BLaER1 (cell line): ENCODE measurements around the gene CNKSR1.

Experiments used
- H3K27ac ChIP-seq: shearing (Covaris generic); formaldehyde crosslinking; 2 replicates; pipeline ENCODE4 v1.8.1; 2022
- H3K27me3 ChIP-seq: shearing (Covaris generic); formaldehyde crosslinking; 2 replicates; pipeline ENCODE4 v1.8.1; 2022
- H3K36me3 ChIP-seq: shearing (Covaris generic); formaldehyde crosslinking; 2 replicates; pipeline ENCODE4 v1.8.1; 2022
- H3K4me1 ChIP-seq: shearing (Covaris generic); formaldehyde crosslinking; 2 replicates; pipeline ENCODE4 v1.8.1; 2022
- H3K4me2 ChIP-seq: shearing (Covaris generic); formaldehyde crosslinking; 2 replicates; pipeline ENCODE4 v1.8.1; 2022
- H3K4me3 ChIP-seq: shearing (Covaris generic); formaldehyde crosslinking; 2 replicates; pipeline ENCODE4 v1.8.1; 2022
- H3K9ac ChIP-seq: shearing (Covaris generic); formaldehyde crosslinking; 2 replicates; pipeline ENCODE4 v1.8.1; 2022
- H3K9me3 ChIP-seq: shearing (Covaris generic); formaldehyde crosslinking; 2 replicates; pipeline ENCODE4 v1.8.1; 2022
- H4K20me1 ChIP-seq: shearing (Covaris generic); formaldehyde crosslinking; 2 replicates; pipeline ENCODE4 v1.8.1; 2022
- Cebpa-rat ChIP-seq: shearing (Covaris generic); IDR thresholded peaks from 2 replicates; pipeline ENCODE4 v1.8.1; 2022

CNKSR1 gene

DNA sequence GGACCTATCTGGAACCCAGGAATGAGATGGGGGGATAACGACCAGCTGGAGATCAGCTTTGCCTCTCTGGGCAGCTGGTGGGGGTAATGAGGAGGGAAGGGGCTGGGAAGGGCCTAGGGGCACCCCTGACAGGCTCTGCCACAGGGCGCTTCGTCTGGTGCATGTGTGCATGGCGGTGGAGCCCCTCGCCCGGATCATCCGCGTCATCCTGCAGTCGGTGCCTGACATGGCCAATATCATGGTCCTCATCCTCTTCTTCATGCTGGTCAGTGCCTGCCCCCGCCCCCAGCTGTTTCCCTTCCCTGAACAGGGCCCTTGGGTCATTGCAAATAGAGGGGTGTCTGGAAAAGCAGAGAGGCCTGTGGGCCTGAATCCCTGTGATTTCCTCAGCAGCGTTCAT, 20.5 kb downstream of the CNKSR1 start:
- H3K4me1 ChIP-seq = no peaks in the 10 kb centered on the region
- no peak overlapping the region for H3K27ac ChIP-seq
- no peaks in the 10 kb centered on the region for H3K36me3 ChIP-seq
- no peaks in the 10 kb centered on the region for H3K27me3 ChIP-seq
- H3K9ac ChIP-seq = no peak overlapping the region
- H3K9me3 ChIP-seq = no peaks in the 10 kb centered on the region
- no peak for TF ChIP-seq Cebpa-rat
- no peak overlapping the region for H3K4me3 ChIP-seq
- no peak overlapping the region for H3K4me2 ChIP-seq
- no peaks in the 10 kb centered on the region for H4K20me1 ChIP-seq

DNA sequence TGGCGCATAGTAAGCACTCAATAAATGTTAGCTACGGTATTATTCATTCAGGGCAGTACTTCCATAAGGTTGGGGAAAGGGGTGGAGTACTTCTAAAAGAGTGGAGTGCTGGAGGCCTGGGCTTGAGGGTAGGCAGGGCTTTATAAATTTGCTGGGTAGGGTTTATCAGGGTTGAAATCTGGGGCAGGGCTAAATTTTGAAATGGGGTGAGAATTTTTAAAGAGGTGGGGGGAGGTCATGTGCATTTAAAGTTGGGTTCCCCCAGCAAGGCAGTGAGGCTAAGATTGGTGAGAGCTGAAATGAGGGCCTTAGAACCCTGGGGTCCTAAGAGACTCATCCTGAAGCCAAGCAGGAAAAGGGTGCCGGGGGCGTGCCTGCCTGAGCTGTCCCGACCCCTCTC, 23.1 kb downstream of the CNKSR1 start:
- H3K4me3 ChIP-seq = no peak overlapping the region
- H3K4me1 ChIP-seq = peaks cover 12% of the 10 kb centered on the region
- no peaks in the 10 kb centered on the region for H3K36me3 ChIP-seq
- no peaks in the 10 kb centered on the region for H4K20me1 ChIP-seq
- H3K4me2 ChIP-seq = no peak overlapping the region
- no peak overlapping the region for H3K27ac ChIP-seq
- no peak for TF ChIP-seq Cebpa-rat
- no peak overlapping the region for H3K9ac ChIP-seq
- no peaks in the 10 kb centered on the region for H3K9me3 ChIP-seq
- H3K27me3 ChIP-seq = no peaks in the 10 kb centered on the region

DNA sequence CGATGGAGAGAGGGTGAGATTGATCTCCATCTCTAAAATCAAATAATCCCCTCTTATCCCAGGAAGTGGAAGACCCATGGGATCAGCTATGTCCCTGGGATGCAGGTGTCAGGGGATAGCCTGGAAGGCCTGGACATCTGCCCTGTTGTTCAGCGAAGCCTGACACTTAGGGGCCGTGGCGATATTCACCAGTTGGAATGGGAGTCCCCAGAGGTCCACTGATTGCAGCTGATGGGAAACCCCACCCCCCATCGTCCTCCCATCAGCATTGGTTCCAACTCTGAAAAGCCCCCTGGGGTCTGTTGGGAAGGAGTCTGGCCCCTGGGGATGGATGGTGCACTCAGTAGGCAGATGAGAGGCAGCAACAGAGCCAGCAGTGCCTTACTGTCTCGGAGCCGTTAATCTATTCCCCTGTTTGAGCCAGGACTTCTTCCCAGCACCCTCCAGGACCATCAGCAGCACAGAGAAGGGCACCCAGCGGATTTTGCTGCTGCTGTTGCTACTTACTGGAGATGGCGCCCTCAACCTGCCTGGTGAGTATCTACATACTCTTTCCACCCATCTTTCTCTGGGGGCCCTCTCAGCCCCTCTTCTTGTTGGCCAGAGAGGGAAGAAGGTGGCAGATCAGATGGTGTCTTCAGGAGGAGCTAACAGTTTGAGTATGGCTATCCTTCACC, 26.5 kb downstream of the CNKSR1 start:
- no peaks in the 10 kb centered on the region for H3K9me3 ChIP-seq
- no peak overlapping the region for H3K27ac ChIP-seq
- no peaks in the 10 kb centered on the region for H4K20me1 ChIP-seq
- no peak for TF ChIP-seq Cebpa-rat
- H3K27me3 ChIP-seq = no peaks in the 10 kb centered on the region
- no peaks in the 10 kb centered on the region for H3K36me3 ChIP-seq
- no peak overlapping the region for H3K4me3 ChIP-seq
- peak overlapping the region; percentile 55 for H3K4me2 ChIP-seq
- H3K9ac ChIP-seq = no peak overlapping the region
- H3K4me1 ChIP-seq = peaks cover 12% of the 10 kb centered on the region

DNA sequence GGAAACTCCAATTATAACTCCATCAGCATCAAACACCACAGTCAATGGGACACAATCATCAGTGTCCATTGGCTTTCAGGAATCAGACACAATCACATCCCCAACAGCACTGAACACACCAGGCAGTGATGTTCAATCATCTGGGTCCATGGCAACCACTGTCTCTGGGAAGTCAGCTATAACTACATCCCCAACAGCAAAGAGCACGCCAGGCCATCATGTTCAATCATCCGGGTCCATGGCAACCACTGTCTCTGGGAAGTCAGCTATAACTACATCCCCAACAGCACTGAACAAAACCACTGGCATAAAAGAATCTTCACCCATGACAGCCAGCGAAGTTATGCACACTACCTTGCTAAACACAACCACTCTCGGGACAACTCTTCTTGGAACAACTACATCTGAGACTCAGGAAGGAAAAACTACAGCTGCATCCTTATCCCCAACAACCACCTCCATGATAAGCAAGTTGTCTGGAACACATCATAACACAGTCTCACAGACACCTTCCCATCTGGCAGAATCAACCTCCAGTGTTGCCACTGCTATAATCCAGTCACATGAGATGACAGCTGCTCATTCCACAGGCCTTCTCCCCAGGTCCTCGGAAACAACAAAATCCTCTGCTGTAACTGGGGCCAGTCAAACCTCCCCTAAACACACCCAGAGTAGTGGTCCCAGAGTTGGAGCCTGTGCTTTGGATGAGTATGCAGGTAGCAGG, 33.0 kb downstream of the CNKSR1 start:
- H3K9ac ChIP-seq = no peak overlapping the region
- TF ChIP-seq Cebpa-rat = no peak
- 0 out of 2 replicates have a peak overlapping the region, but pooled peaks have one; percentile 2 for H3K4me2 ChIP-seq
- H3K27me3 ChIP-seq = no peaks in the 10 kb centered on the region
- H3K9me3 ChIP-seq = no peaks in the 10 kb centered on the region
- no peaks in the 10 kb centered on the region for H4K20me1 ChIP-seq
- no peak overlapping the region for H3K4me3 ChIP-seq
- no peaks in the 10 kb centered on the region for H3K36me3 ChIP-seq
- no peak overlapping the region for H3K27ac ChIP-seq
- peaks cover 8% of the 10 kb centered on the region for H3K4me1 ChIP-seq

DNA sequence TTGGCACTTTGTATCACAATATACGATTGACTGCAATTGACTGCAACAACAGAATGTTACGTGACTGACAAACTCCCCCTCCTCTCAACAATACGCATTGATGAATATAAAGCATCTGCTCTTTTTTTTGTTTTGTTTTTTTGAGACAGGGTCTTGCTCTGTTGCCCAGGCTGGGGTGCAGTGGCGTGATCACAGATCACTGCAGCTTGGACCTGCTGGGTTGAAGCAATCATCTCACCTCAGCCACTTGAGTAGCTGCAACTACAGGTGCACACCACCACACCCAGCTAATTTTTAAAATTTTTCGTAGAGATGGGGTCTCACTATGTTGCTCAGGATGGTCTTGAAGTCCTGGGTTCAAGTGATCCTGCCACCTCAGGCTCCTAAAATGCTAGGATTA, 35.4 kb downstream of the CNKSR1 start:
- no peak overlapping the region for H3K4me2 ChIP-seq
- H4K20me1 ChIP-seq = no peaks in the 10 kb centered on the region
- H3K27ac ChIP-seq = no peak overlapping the region
- H3K9me3 ChIP-seq = no peaks in the 10 kb centered on the region
- H3K9ac ChIP-seq = no peak overlapping the region
- TF ChIP-seq Cebpa-rat = no peak
- H3K27me3 ChIP-seq = no peaks in the 10 kb centered on the region
- no peaks in the 10 kb centered on the region for H3K36me3 ChIP-seq
- no peak overlapping the region for H3K4me3 ChIP-seq
- peaks cover 8% of the 10 kb centered on the region for H3K4me1 ChIP-seq

DNA sequence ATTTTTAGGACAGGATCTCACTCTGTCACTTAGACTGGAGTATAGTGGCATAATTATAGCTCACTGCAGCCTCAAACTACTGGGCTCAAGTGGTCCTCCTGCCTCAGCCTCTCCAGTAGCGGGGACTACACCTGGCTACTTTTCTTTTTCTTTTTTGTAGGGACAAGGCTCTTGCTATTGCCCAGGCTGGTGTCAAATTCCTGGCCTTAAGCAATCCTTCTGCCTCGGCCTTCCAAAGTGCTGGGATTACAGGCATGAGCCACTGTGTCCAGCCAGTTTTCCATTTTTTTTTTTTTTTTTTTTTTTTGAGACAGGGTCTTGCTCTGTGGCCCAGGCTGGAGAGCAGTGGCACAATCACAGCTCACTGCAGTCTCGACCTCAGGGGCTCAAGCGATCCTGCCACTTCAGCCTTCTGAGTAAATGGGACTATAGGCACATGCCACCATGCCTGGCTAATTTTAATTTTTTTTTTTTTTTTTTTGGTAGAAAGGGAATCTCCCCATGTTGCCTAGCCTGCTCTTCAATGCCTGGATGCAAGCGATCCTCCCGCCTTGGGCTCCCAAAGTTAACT, 36.1 kb downstream of the CNKSR1 start:
- Histone ChIP-seq H4K20me1 (no peaks in the 10 kb centered on the region), H3K9ac (no peak overlapping the region), H3K36me3 (no peaks in the 10 kb centered on the region), H3K4me2 (no peak overlapping the region), H3K9me3 (no peaks in the 10 kb centered on the region), H3K27me3 (no peaks in the 10 kb centered on the region), H3K4me3 (no peak overlapping the region), H3K4me1 (peaks cover 8% of the 10 kb centered on the region), H3K27ac (no peak overlapping the region)
- TF ChIP-seq Cebpa-rat = no peak

DNA sequence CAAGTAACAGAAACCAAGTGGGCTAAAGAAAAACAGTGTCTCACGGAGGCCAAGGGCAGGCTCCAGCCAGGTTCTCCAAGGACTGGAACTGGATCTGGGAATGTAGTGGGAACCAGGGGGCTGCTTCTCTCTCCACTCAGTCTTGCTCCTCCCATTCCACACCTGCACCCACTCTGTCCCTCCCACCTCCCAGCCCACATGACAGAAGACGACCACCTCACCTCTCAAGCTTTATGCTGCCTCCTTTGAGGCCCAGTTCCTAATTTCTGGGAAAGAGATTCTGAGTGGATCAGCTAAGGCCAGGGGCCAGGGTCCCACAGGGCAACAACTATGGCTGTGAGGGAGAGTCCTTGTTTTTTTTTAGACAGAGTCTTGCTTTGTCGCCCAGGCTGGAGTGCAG, 38.0 kb downstream of the CNKSR1 start:
- no peaks in the 10 kb centered on the region; the same call in 1 of the 2 replicates for H3K4me1 ChIP-seq

DNA sequence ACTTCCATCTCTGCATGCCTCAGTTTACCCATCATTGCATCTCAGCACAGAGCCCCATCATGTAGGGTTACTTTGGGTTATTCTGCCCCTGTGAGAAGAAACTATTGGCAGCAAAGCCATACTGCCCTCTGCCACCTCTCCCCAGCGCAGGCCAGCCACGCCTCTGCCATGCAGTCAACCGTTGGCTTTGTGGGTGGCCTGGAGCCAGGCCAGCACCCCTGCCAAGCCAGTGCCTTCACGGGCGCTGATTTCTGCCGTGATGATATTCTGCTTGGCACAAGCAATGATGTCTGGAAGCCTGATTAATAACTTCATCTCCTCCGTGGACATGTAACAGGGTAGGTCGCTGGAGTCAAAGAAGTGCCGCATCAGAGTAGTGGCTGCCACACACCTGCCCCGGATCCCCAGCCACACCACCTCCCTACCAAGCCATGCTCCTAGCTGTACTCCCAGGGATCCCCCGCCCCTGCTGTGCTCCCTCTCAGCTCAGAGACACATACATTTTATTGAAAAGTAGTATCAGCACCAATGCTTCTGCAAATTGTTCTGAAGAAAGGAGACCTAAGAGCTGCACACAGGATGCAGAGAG, 41.7 kb downstream of the CNKSR1 start:
- no peak for TF ChIP-seq Cebpa-rat
- H3K4me3 ChIP-seq = no peak overlapping the region
- H4K20me1 ChIP-seq = no peaks in the 10 kb centered on the region
- no peaks in the 10 kb centered on the region for H3K9me3 ChIP-seq
- H3K4me2 ChIP-seq = no peak overlapping the region
- H3K9ac ChIP-seq = no peak overlapping the region
- no peaks in the 10 kb centered on the region for H3K36me3 ChIP-seq
- H3K27me3 ChIP-seq = peaks cover under 1% of the 10 kb centered on the region; the same call in 1 of the 2 replicates
- H3K27ac ChIP-seq = no peak overlapping the region
- H3K4me1 ChIP-seq = peaks cover 9% of the 10 kb centered on the region; the same call in 1 of the 2 replicates

More for the DNA sequence above, 38.0 kb downstream of the CNKSR1 start:
- Histone ChIP-seq H3K27ac (no peak overlapping the region), H3K9ac (no peak overlapping the region), H3K9me3 (no peaks in the 10 kb centered on the region), H3K36me3 (no peaks in the 10 kb centered on the region), H3K4me2 (no peak overlapping the region), H4K20me1 (no peaks in the 10 kb centered on the region), H3K27me3 (no peaks in the 10 kb centered on the region), H3K4me3 (no peak overlapping the region)
- no peak for TF ChIP-seq Cebpa-rat

DNA sequence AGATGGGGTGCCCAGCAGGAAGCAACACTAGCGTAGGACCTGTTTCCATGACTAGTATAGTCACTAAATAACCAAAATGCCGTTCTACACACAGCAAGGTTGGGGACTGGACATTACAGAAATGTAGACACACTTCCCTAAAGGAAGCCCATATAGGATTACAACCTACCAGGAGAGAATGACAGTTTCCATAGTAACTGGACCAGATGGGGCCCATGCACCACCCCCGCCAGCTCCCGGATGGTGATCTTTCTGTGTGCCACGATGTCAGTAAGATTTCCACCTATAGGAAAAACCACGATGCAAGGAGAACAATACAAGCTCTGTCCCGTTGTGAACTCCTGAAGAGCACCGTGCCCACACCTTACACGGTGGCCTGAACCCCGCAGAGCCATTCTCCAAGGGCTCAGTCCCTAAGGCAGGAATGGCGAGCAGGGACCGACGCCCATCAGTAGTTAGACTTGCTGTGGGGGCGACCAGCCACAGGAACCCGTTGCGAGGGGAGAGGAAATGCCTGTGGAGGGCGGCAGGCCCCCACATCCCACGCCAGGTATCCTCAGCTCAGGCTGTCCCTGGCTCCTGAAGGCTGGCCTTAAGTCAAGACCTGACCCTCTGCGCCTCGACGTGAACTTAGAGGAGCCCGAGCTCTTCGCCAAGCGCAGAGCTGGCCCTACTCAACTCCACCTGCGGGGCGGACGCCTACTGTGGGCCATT, 43.1 kb downstream of the CNKSR1 start:
- H3K27ac ChIP-seq = no peak overlapping the region
- no peaks in the 10 kb centered on the region for H3K36me3 ChIP-seq
- H3K4me3 ChIP-seq = no peak overlapping the region
- no peak overlapping the region for H3K9ac ChIP-seq
- H3K9me3 ChIP-seq = no peaks in the 10 kb centered on the region
- no peak for TF ChIP-seq Cebpa-rat
- no peaks in the 10 kb centered on the region for H4K20me1 ChIP-seq
- peaks cover 9% of the 10 kb centered on the region for H3K4me1 ChIP-seq
- H3K27me3 ChIP-seq = peaks cover 14% of the 10 kb centered on the region
- no peak overlapping the region for H3K4me2 ChIP-seq
